Esophagus muscularis mucosa (tissue), 4 donors: ENCODE measurements around the gene SDF2.

Experiments used
- EP300 ChIP-seq: sonication (generic); formaldehyde crosslinking; IDR thresholded peaks from one replicate; pipeline ENCODE4 v1.6.1; 2017; ENCODE audit warnings: antibody characterized with exemption
- POLR2A ChIP-seq: fragments of 450-650 bp; IDR thresholded peaks from one replicate; pipeline ENCODE4 v1.6.1; 2017; ENCODE audit warnings: antibody characterized with exemption, moderate library complexity, mild to moderate bottlenecking, low read depth
- POLR2AphosphoS5 ChIP-seq, 2 donors: sonication (generic); formaldehyde crosslinking; IDR thresholded peaks; one replicate each; pipeline ENCODE4 v1.6.1; 2017; ENCODE audit warnings: antibody characterized with exemption in 2 of 2
- TF ChIP-seq, protein P1 (sequence below), 3 experiments: fragments of 200-600 bp in 2 of 3; fragments of 450-650 bp in 1 of 3; sonication (generic) in 2 of 3; IDR thresholded peaks; one replicate each; pipeline ENCODE4 v1.5.1; 2017 to 2019; ENCODE audit warnings: antibody characterized with exemption in 3 of 3, mild to moderate bottlenecking in 2 of 3, moderate library complexity in 1 of 3

GRCh38 chr17:28684963-28685362, 23.3 kb upstream of the SDF2 start:
- TF ChIP-seq POLR2A (no peak), EP300 (no peak), POLR2AphosphoS5 (IDR thresholded peaks at IDR 0.05) (no peak)
- TF ChIP-seq, protein P1, sequence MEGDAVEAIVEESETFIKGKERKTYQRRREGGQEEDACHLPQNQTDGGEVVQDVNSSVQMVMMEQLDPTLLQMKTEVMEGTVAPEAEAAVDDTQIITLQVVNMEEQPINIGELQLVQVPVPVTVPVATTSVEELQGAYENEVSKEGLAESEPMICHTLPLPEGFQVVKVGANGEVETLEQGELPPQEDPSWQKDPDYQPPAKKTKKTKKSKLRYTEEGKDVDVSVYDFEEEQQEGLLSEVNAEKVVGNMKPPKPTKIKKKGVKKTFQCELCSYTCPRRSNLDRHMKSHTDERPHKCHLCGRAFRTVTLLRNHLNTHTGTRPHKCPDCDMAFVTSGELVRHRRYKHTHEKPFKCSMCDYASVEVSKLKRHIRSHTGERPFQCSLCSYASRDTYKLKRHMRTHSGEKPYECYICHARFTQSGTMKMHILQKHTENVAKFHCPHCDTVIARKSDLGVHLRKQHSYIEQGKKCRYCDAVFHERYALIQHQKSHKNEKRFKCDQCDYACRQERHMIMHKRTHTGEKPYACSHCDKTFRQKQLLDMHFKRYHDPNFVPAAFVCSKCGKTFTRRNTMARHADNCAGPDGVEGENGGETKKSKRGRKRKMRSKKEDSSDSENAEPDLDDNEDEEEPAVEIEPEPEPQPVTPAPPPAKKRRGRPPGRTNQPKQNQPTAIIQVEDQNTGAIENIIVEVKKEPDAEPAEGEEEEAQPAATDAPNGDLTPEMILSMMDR (IDR thresholded peaks at IDR 0.05): no peak
